ENCODE measurements around the gene PAK2. TPM values are rescaled to one million over a fixed set of nuclear protein-coding genes. Genes with fewer than 3 reads are reported as not detected.

Gene PAK2
- total and polyA plus RNA-seq, 8 donors, result 7.5 to 36.2 (median 18.5) TPM

- no peaks in the 10 kb centered on the region for H3K9me3 ChIP-seq
- no peak overlapping the region for H3K4me3 ChIP-seq
- ATAC-seq (no peak), DNase-seq (no peak), FAIRE-seq (no peak)
- 91 to 96% methylated on average over 9 of the region's 9 CpGs for WGBS, 2 donors
- H3K27ac ChIP-seq, result no peak overlapping the region
- H3K36me3 ChIP-seq, result no peaks in the 10 kb centered on the region
- no peaks in the 10 kb centered on the region for H3K27me3 ChIP-seq
- H3K4me1 ChIP-seq, result peaks cover 0 to 7% (median 0%) of the 10 kb centered on the region in 3 donors
- intact Hi-C loops (cut with DNase I), result no loop called here
- TF ChIP-seq CTCF (IDR thresholded peaks at IDR 0.05), result no peak
These were observed 18.5 kb downstream of the PAK2 start for GRCh38 chr3:196757876-196758739.

GRCh38 chr3:196763179-196763578, 23.5 kb downstream of the PAK2 start:
- TF ChIP-seq CTCF (IDR thresholded peaks at IDR 0.05), result no peak
- Histone ChIP-seq H3K4me1 (no peaks in the 10 kb centered on the region), H3K27ac (no peak overlapping the region), H3K9me3 (no peaks in the 10 kb centered on the region), H3K4me3 (no peak overlapping the region), H3K36me3 (no peaks in the 10 kb centered on the region), H3K27me3 (no peaks in the 10 kb centered on the region)
- no peak for DNase-seq
- FAIRE-seq, result no peak
- no peak for ATAC-seq
- 94 to 96% methylated on average over 7 of the region's 7 CpGs for whole genome bisulfite sequencing, 2 donors
- intact Hi-C loops (cut with DNase I), result no loop called here

GRCh38 chr3:196765454-196765853, 25.8 kb downstream of the PAK2 start:
- Histone ChIP-seq H3K27ac (no peak overlapping the region), H3K4me3 (no peak overlapping the region), H3K27me3 (no peaks in the 10 kb centered on the region), H3K9me3 (no peaks in the 10 kb centered on the region), H3K4me1 (no peaks in the 10 kb centered on the region), H3K36me3 (no peaks in the 10 kb centered on the region)
- no peak for ATAC-seq
- no peak for FAIRE-seq
- no peak for TF ChIP-seq CTCF (IDR thresholded peaks at IDR 0.05)
- no peak for DNase-seq
- intact Hi-C loops (cut with DNase I), result no loop called here

GRCh38 chr3:196771067-196771466, 31.4 kb downstream of the PAK2 start:
- DNase-seq (no peak), ATAC-seq (no peak), FAIRE-seq (no peak)
- H3K4me1 ChIP-seq, result peaks cover 0 to 11% (median 5%) of the 10 kb centered on the region in 3 donors
- intact Hi-C loops (cut with DNase I), result no loop called here
- H3K27ac ChIP-seq, result no peak overlapping the region
- H3K36me3 ChIP-seq, result no peaks in the 10 kb centered on the region
- no peaks in the 10 kb centered on the region for H3K9me3 ChIP-seq
- 96 to 98% methylated on average over 1 of the region's 1 CpG for WGBS, 2 donors
- no peak for TF ChIP-seq CTCF (IDR thresholded peaks at IDR 0.05)
- no peaks in the 10 kb centered on the region for H3K27me3 ChIP-seq
- H3K4me3 ChIP-seq, result no peak overlapping the region

GRCh38 chr3:196772102-196772501, 32.4 kb downstream of the PAK2 start:
- intact Hi-C loops (cut with DNase I), result no loop called here
- no peaks in the 10 kb centered on the region for H3K9me3 ChIP-seq
- no peak overlapping the region for H3K4me3 ChIP-seq
- TF ChIP-seq CTCF (IDR thresholded peaks at IDR 0.05), result no peak
- ATAC-seq (no peak), FAIRE-seq (no peak), DNase-seq (no peak)
- no peaks in the 10 kb centered on the region for H3K36me3 ChIP-seq
- 91% methylated on average over 4 of the region's 4 CpGs for WGBS, 2 donors
- no peak overlapping the region for H3K27ac ChIP-seq
- H3K27me3 ChIP-seq, result no peaks in the 10 kb centered on the region
- peaks cover 0 to 11% (median 5%) of the 10 kb centered on the region in 3 donors for H3K4me1 ChIP-seq

Measured in pancreas (tissue), 10 donors.